G401 (cell line): Measurements from ENCODE around the gene CSAD. TPM values are rescaled to one million over a fixed set of nuclear protein-coding genes. Genes with fewer than 3 reads are reported as not detected.
A peak's percentile ranks its signal among the peaks of the same experiment; 100 is the strongest.
"Not testable (repeated sequence)": the region's sequence is repeated elsewhere in the genome, so short reads cannot be mapped to it uniquely, and the experiment has no call there.

Source experiments
- DNase-seq: peaks from one replicate; pipeline ENCODE4 v3.0.0-alpha.2; 2015; ENCODE audit warnings: low spot score
- in situ Hi-C: cut with HindIII; loops from 2 replicates; pipeline ENCODE4 v1.10.0; 2016; ENCODE audit warnings: low sequenced_read_pairs, mixed read lengths
- total RNA-seq: library from RNA; depleted of rRNA; stranded (reverse); fragments of >200 nt; shearing (Covaris generic); gene quantifications from 2 replicates; pipeline ENCODE4 v1.2.3, GENCODE V29; 2014

The CSAD gene
- total RNA-seq, 1 experiment from 2014 or later: 2.0 TPM

DNA sequence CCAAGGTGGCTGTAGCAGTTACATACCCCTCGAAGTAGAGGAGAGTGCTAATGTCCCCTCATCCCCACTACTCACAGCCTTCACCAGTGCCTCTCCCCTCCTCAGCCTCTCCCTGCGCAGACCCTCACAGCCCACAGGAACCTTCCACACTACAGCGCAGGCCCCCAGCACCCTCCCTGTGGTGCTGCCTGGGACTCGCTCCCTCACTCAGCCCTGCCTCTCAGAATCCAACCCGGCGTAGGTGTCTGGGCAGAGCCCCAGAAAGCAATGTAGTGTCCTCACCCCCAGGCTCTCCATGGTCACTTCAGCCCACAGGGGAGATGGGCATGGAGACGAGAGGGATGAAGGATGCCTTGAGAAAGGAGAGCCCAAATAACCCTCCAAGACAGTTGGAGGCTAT, 11.1 kb downstream of the CSAD start:
- in situ Hi-C loops: no loop called here
- DNase-seq: no peak

DNA sequence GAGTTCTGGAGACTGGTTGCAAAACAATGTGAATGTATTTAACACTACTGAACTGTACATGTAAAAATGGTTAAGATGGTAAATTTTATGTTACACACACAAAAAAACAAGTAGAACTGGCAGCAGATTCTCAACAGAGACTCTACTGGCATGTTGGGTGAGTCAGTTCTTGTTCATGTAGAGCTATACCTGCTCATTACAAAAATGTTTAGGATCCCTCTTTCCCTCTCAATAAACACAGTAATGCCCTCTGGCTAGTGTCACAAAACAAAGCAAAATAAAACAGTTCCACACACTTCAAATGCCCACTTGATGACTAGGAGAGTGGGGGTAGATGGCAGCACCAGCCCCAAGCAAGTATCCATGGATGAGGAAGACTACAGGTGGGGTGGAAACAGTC, 13.9 kb downstream of the CSAD start:
- no peak for DNase-seq
- in situ Hi-C loops: no loop called here

DNA sequence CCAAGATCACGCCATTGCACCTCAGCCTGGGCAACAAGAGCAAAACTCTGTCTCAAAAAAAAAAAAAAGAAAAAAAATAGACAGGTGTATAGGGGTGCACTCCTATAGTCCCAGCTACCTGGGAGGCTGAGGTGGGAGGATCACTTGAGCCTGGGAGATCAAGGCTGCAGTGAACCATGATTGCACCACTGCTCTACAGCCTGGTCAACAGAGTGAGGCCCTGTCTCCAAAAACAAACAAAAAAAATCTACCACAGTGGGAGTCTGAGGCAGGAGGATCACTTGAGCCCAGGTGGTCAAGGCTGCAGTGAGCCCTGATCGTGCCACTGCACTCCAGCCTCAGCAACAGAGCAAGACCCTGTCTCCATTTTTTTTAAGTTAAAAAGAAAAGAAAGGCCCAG, 17.7 kb downstream of the CSAD start:
- in situ Hi-C loops: not testable (repeated sequence)

DNA sequence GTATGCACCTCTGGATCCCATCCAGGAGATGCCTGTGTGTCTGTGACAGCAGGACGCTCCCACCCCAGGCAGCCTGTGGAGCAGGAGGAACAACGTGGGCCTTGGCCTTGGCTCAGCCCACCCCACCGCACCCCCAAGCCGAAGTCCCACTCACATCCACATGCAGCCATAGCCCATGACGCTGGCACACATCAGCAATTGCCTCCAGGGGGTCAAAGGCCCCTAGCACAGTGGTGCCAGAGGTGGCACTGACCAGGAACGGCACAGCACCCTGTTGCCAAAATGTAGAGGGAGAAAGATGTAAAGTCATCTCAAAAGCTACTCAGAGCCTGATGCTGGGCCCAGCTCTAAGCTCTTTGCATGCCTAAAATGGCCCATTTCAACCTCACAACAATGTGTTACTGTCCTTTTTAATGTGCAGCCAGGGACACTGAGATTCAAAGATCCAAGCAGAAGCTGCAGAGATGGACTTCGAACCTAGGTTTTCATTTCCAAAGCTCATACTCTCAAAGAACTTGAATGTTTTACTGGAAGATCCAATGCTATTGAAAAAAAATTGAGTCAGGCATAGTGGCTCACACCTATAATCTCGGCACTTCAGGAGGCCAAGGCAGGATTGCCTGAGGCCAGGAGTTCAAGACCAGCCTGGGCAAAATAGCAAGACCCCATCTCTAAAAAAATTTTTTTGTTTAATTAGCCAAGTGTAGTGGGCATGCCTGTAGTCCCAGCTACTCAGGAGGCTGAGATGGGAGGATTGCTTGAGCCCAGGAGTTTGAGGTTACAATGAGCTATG, 19.4 kb downstream of the CSAD start:
- no peak for DNase-seq
- in situ Hi-C loops: no loop called here

More for the DNA sequence above, 17.7 kb downstream of the CSAD start:
- DNase-seq: not testable (repeated sequence)

DNA sequence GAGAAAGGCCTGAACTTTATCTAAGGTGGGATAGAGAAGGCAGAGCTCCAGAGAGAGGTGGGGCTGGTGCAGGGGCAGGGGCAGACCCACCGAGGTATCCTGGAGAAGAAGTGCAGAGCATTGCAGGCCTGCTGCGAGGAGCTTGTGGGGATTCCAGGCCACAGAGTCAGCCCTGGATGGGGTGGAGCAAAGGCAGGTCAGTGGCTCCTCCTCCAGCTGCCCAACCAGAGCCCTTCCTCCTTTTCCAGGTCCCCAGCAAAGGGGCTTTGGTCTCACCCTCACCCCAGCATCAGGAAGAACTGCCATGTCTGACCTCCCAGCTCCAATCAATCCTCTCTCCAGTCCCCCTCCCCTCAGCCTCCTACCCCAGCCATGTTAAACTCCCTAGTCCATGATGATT, 20.1 kb downstream of the CSAD start:
- no peak for DNase-seq
- in situ Hi-C loops: no loop called here

DNA sequence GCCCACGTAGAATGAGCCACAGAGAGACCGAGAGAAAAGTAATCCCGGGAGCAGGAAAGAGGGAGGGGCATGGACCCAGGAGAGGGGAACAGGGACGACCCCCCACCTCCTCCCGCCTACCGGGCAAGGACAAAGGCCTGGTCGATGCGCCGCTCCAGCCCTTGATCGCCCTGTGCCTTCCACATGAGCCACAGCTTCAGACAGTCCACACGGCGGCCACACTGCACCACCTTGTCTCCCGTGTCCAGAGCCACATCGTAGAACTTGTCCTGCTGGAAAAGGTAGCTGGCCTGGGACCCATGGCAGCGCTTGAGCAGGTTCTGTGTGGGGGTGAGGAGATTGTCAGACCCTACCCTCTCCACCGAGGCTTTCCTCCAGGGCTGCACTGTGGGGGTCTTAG, 20.7 kb downstream of the CSAD start:
- in situ Hi-C loops: no loop called here
- no peak for DNase-seq

DNA sequence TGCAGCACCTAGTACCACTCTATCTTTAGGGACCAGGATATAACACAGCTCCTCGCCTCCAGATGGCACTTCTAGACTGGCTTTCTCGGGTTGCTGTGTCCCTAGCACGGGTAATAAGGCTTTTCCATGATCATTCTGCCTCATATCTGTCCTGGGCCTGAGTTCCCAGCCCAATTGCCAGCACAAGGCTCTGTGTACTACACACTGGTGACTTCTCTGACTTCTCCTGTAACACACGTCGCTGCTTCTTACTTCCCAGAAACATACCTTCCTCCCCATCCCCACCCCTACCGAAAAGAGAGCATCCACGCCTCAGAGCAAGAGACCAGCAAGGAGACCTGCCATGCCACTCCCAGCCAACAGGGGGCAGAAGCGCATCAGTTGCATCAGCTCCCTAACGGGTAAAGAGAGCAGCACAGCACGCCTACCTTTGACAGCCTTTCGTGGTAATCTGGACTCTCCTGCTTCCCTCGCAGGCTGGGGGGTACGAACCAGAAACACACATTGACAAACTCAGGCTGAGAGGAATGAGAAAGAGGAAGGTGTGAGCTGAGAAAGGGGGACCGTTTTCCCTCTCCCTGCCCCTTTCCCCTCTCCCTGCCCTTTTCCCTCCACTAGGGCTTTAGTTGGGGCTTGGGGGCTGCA, 21.4 kb downstream of the CSAD start:
- in situ Hi-C loops: no loop called here
- DNase-seq: peak; percentile 77

DNA sequence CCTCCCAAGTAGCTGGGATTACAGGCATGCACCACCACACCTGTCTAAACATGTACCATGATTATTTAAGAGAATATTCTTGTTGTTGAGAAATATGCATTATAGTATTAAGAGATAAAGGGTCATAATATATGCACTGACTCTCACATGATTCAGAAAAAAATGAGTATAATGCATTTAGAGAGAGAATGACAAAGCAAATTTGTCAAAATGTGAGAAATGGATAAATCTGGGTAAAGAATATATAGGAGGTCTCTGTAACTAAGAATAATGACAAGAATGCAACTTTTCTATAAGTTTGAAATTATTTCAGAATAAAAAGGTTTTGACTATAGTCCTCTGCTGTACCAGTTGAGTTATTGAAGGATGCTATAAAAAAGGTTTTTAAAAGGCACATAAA, 28.3 kb downstream of the CSAD start:
- no peak for DNase-seq
- in situ Hi-C loops: no loop called here

DNA sequence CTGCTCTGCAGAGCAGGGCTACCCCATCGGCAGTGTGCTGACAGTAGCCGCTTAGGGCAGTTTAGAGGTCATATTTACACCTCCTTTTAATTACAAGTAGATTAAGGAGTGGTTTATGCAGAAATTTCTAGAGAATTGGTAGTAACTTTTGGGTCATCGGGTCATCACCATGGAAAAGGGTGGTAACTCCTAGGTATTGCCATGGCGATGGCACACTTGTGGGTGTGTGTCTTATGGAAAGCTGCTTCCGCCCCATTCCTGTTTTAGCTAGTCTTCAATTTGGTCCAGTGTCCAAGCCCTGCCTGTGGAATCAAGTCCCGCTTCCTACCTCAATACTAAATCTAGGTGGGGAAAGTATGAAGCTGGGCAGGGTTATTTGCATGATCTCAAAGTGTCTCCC, 29.7 kb downstream of the CSAD start:
- in situ Hi-C loops: no loop called here

DNA sequence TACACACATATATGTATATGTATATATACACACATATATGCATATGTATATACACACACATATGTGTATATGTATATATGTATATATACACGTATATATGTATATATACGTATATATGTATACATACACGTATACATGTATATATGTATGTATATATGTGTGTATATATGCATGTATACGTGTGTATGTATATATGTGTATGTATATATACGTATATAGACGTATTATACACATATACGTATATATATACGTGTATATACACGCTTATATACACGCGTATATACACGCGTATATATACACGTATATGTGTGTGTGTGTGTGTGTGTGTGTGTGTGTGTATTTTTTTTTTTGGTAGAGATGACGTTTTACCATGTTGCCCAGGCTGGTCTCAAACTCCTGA, 33.1 kb downstream of the CSAD start:
- no peak for DNase-seq
- in situ Hi-C loops: no loop called here

More for the DNA sequence above, 29.7 kb downstream of the CSAD start:
- DNase-seq: no peak

DNA sequence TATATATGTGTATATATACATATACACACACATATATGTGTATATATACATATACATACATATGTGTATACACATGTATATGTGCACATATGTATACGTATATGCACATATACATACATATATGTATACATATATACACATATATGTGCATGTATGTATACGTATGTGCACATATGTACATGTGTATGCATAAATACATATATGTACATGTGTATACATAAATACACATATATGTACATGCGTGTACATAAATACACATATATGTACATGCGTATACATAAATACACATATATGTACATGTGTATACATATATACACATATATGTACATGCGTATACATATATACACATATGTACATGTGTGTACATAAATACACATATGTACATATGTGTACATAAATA, 33.5 kb downstream of the CSAD start:
- no peak for DNase-seq
- in situ Hi-C loops: no loop called here

DNA sequence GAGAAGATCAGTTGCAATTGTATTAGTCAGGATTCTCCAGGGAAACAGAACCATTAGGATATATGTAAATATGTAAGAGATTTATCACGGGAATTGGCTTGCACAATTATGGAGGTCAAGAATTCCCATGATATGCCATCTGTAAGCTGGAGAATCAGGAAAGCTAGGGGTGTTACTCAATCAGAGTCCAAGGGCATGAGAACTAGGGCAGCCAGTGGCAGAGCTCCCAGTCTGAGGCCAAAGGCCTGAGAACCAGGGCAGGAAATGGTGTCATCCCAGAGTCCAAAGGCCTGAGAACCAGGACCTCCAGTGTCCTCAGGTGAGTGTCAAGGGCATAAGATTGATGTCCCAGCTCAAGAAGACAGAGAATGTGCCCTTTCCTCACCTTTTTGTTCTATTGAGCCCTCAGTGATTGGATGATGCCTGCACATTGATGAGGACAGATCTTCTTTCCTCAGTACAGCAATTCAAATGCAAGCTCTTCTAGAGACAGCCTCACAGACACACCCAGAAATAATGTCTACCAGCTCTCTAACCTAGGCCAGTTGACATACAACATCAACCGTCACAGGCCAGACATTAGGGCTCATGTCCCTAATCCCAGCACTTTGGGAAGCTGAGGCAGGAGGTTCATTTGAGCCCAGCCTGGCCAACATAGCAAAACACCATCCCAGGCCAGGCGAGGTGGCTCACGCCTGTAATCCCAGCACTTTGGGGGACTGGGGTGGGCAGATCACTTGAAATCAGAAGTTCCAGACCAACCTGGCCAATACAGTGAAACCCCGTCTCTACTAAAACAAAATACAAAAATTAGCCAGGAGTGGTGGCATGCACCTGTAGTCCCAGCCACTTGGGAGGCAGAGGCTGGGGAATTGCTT, 35.1 kb downstream of the CSAD start:
- in situ Hi-C loops: no loop called here
- DNase-seq: no peak

DNA sequence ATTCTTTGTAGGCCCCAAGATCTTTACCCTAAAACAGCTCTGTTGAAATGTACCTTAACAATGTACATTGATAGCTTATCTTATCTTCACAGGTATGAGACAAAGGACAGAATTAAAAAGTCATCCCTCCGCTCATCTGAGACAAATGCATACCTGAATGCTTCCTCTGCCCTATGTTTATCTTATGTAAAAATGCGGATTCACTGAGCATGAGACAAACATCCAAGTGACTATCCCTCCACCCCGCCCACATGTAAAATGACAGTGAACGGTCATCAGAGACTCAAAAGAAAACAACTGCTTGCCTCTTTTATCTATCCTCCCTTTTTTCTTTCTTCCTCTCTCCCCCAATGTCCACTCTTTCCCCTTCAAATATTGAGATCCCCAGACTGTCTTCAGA, 37.4 kb downstream of the CSAD start:
- in situ Hi-C loops: no loop called here
- DNase-seq: no peak

DNA sequence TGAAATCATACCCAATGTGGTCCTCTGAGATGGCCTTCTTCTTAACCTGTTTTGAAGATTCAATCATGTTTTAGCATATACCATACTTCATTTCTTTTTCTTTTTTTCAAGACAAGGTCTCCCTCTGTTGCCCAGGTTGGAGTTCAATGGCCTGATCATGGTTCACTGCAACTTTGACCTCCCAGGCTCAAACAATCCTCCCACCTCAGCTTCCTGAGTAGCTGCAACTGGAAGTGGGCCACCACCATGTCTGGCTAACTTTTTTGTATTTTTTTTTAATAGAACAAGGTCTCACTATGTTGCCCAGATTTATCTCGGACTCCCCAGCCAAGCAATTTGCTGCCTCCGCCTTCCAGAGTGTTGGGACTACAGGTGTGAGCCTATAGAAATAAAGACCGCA, 47.0 kb downstream of the CSAD start:
- in situ Hi-C loops: no loop called here
- no peak for DNase-seq

DNA sequence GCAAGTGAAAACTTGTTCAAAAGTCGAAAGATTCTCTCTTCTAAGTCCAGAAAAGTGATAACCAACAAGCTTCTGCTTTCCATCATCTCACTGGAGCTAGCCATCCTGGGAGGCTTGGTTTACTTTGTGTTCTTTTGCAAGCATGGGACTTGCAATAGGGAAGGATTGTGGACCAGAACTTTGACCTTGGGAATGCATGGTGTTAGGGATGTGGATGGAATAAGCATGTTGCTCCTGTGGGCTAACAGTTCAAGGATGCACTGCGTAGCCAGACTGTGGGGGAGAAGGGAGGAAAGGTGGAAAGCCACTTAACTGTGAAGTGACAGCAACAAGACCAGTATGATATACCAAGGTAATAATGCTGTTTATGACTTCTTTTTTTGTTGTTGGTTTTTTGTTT, 48.9 kb downstream of the CSAD start:
- no peak for DNase-seq
- in situ Hi-C loops: no loop called here

DNA sequence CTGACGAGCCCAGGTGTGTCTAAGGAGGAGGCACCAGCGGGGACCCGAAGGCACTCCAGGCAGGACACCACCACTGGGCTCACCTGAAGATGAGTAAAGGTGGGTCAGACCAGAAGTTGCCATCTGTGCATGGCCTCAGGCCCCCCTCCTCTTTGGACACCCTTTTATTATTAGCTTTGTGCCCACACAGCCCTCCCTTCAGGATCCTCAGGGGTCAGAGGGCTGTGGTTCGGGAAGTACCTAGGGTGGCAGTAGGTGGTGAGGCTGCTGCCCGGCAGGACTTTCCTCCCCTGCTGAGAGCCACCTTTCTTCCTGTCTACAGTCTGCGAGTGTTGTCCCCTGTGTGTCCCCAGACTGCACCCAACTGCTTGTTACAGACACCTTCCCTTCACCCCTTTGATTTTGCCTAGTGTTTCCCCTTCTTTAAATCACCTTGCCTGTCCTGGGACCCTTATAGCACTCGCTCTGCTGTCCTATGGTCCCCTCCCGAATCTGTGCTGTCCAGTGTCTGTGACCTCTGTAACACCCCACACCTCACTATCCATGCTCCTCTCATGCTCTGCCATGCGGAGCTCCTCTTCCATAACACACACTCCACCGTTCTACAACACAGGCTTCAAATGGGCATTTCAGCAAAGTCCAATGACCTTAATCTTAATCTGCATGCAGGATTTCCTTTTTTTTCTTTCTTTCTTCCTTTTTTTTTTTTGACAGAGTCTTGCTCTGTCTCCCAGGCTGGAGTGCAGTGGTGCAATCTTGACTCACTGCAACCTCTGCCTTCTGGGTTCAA, 51.8 kb downstream of the CSAD start:
- DNase-seq: no peak
- in situ Hi-C loops: no loop called here

DNA sequence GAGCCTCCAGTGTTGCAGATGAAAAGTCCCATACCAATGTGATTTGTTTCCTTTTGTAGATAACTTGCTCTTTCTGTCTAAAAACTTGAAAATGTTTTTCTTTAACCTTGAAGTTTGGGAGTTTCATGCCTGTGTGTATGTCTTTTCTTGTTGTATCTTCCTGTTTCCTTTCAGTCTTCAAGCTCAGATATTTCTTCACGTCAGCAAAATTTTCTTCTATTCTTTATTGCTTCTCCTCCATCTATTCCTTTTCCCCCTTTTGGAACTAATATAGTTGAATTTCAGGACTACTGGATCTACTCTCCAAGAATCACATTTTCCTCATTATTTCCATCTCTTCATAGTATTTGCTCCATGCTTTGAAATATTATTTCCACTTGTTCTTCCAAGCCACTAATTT, 53.6 kb downstream of the CSAD start:
- in situ Hi-C loops: no loop called here
- DNase-seq: no peak

DNA sequence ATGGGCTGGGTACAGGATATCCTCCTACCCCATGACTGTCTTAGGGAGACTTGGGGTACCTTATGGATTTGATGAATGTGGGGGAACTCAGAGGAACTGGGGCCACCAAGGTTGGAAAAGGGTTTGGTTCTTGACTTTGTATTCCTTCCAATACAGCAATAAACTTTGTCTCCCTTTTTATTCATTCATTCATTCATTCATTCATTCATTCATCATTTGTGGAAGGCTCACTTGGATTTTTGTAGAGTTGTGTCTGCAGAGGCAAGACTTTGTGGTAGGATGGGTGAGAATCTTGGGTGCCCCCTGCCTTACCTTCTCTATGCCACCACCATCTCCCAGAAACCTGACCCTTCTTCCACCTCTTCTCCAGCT, 56.4 kb downstream of the CSAD start:
- in situ Hi-C loops: loop anchor here (5.0 kb wide), 1 partner anchor 47 kb away; the partner anchor contains the start of gene SPRYD3
- no peak for DNase-seq
